Loucy (cell line): Measurements from ENCODE around the gene MAP4K3.
"Not testable (repeated sequence)": the region's sequence is repeated elsewhere in the genome, so short reads cannot be mapped to it uniquely, and the experiment has no call there.

Experiments used
- H2AFZ ChIP-seq: fragments of 200-600 bp; sonication (generic); 2 replicates; pipeline ENCODE4 v1.6.0; 2016; ENCODE audit warnings: antibody characterized with exemption, mild to moderate bottlenecking, low read length, moderate library complexity
- H3F3A ChIP-seq: fragments of 200-600 bp; 2 replicates; pipeline ENCODE4 v1.6.0; 2016; ENCODE audit warnings: antibody characterized with exemption, low read depth, mild to moderate bottlenecking
- H3K27me3 ChIP-seq: fragments of 200-600 bp; sonication (generic); 2 replicates; pipeline ENCODE4 v1.6.1; 2014; ENCODE audit warnings: low read length, mild to moderate bottlenecking; ENCODE audit not compliant: insufficient read depth, poor library complexity, severe bottlenecking
- H3K36me3 ChIP-seq: fragments of 200-600 bp; sonication (generic); 2 replicates; pipeline ENCODE4 v1.6.1; 2016; ENCODE audit warnings: low read length; ENCODE audit not compliant: insufficient read depth
- H3K4me1 ChIP-seq: fragments of 200-600 bp; sonication (generic); 2 replicates; pipeline ENCODE4 v1.5.1; 2014; ENCODE audit warnings: low read length, mild to moderate bottlenecking; ENCODE audit not compliant: insufficient read depth, poor library complexity, severe bottlenecking
- H3K4me2 ChIP-seq: fragments of 200-600 bp; sonication (generic); 2 replicates; pipeline ENCODE4 v1.6.0; 2014; ENCODE audit warnings: antibody characterized with exemption, low read length, low read depth, mild to moderate bottlenecking; ENCODE audit not compliant: poor library complexity, severe bottlenecking
- H3K4me3 ChIP-seq: fragments of 200-600 bp; sonication (generic); 2 replicates; pipeline ENCODE4 v1.5.1; 2014; ENCODE audit warnings: low read length, mild to moderate bottlenecking, mixed read lengths; ENCODE audit not compliant: poor library complexity, severe bottlenecking
- H3K79me2 ChIP-seq: fragments of 200-600 bp; sonication (generic); 2 replicates; pipeline ENCODE4 v1.6.1; 2014; ENCODE audit warnings: low read length; ENCODE audit not compliant: insufficient read depth
- H3K9ac ChIP-seq: fragments of 200-600 bp; sonication (generic); 2 replicates; pipeline ENCODE4 v1.6.0; 2014; ENCODE audit warnings: mild to moderate bottlenecking, low read depth, low read length, moderate library complexity; ENCODE audit not compliant: poor library complexity, severe bottlenecking
- H3K9me2 ChIP-seq: fragments of 200-600 bp; sonication (generic); replicated peaks from 2 replicates; pipeline ENCODE4 v1.6.1; 2016; ENCODE audit warnings: low read depth, low read length, mixed read lengths
- H3K9me3 ChIP-seq: fragments of 200-600 bp; sonication (generic); 2 replicates; pipeline ENCODE4 v1.6.1; 2014; ENCODE audit warnings: mild to moderate bottlenecking, antibody characterized with exemption, low read length, low read depth; ENCODE audit not compliant: insufficient read depth
- H4K20me1 ChIP-seq: fragments of 200-600 bp; sonication (generic); 2 replicates; pipeline ENCODE4 v1.6.0; 2014; ENCODE audit warnings: antibody characterized with exemption, low read length, mild to moderate bottlenecking; ENCODE audit not compliant: insufficient read depth, poor library complexity, severe bottlenecking
- EZH2phosphoT487 ChIP-seq: fragments of 200-600 bp; IDR thresholded peaks from 2 replicates; pipeline ENCODE4 v1.6.1; 2018; ENCODE audit warnings: antibody characterized with exemption, mild to moderate bottlenecking, moderate library complexity, borderline replicate concordance
- TF ChIP-seq, protein P1 (sequence below): fragments of 200-600 bp; sonication (generic); conservative IDR thresholded peaks from 2 replicates; pipeline ENCODE4 v1.5.1; 2014; ENCODE audit warnings: mild to moderate bottlenecking, antibody characterized with exemption, low read length

The MAP4K3 gene

DNA sequence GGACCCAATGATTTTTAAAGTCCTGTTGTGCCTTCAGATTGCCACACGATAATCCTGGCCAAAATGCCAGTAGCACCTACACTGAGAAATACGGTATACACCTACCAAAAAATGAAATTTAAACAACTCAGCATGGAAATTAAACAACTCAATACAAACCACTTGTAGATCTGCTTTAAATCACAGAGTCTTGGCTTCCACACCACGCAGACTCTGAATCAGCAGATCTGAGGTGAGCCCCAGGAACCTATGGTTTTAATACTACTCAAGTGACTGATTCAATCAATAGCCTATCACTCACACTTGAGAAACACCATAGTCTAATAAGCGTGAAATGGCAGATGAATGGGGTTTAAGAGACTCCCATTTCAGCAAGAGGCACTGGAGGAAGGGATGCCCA, 46.9 kb downstream of the MAP4K3 start:
- Histone ChIP-seq H3K9me3 (no peaks in the 10 kb centered on the region; the same call in 1 of the 2 replicates), H3K4me3 (no peak overlapping the region), H3K36me3 (no peaks in the 10 kb centered on the region), H3K79me2 (peaks cover 31% of the 10 kb centered on the region), H3F3A (no peaks in the 10 kb centered on the region), H3K9me2 (no peaks in the 10 kb centered on the region), H3K27me3 (no peaks in the 10 kb centered on the region), H3K4me1 (no peaks in the 10 kb centered on the region), H2AFZ (no peak overlapping the region), H4K20me1 (peaks cover 8% of the 10 kb centered on the region), H3K9ac (no peak overlapping the region), H3K4me2 (no peak overlapping the region)
- TF ChIP-seq, protein P1, sequence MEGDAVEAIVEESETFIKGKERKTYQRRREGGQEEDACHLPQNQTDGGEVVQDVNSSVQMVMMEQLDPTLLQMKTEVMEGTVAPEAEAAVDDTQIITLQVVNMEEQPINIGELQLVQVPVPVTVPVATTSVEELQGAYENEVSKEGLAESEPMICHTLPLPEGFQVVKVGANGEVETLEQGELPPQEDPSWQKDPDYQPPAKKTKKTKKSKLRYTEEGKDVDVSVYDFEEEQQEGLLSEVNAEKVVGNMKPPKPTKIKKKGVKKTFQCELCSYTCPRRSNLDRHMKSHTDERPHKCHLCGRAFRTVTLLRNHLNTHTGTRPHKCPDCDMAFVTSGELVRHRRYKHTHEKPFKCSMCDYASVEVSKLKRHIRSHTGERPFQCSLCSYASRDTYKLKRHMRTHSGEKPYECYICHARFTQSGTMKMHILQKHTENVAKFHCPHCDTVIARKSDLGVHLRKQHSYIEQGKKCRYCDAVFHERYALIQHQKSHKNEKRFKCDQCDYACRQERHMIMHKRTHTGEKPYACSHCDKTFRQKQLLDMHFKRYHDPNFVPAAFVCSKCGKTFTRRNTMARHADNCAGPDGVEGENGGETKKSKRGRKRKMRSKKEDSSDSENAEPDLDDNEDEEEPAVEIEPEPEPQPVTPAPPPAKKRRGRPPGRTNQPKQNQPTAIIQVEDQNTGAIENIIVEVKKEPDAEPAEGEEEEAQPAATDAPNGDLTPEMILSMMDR, result no peak
- TF ChIP-seq EZH2phosphoT487, result no peak

DNA sequence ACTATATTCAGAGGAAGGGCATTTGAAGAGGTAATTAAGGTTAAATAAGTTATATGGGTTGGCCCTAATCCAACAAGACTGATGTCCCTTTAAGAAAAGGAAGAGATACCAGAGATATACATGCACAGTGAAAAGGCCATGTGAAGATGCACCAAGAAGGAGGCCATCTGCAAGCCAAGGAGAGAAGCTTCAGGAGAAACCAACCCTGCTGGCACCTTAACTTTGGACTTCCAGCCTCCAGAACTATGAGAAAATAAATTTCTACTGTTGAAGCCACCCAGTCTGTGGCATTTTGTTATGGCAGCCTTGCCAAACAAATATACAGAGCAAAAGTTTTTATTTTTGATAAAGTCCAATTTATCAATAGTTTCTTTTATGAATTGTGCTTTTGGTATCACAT, 51.0 kb downstream of the MAP4K3 start:
- H3K4me3 ChIP-seq, result no peak overlapping the region
- no peaks in the 10 kb centered on the region for H3F3A ChIP-seq
- no peak overlapping the region for H3K9ac ChIP-seq
- no peaks in the 10 kb centered on the region; the same call in 1 of the 2 replicates for H3K9me3 ChIP-seq
- TF ChIP-seq, protein P1, result no peak
- TF ChIP-seq EZH2phosphoT487, result no peak
- H3K27me3 ChIP-seq, result no peaks in the 10 kb centered on the region
- no peaks in the 10 kb centered on the region for H3K36me3 ChIP-seq
- peaks cover 28% of the 10 kb centered on the region for H3K79me2 ChIP-seq
- no peaks in the 10 kb centered on the region for H3K4me1 ChIP-seq
- peaks cover 5% of the 10 kb centered on the region for H4K20me1 ChIP-seq
- H3K4me2 ChIP-seq, result no peak overlapping the region
- H3K9me2 ChIP-seq, result no peaks in the 10 kb centered on the region
- no peak overlapping the region for H2AFZ ChIP-seq

DNA sequence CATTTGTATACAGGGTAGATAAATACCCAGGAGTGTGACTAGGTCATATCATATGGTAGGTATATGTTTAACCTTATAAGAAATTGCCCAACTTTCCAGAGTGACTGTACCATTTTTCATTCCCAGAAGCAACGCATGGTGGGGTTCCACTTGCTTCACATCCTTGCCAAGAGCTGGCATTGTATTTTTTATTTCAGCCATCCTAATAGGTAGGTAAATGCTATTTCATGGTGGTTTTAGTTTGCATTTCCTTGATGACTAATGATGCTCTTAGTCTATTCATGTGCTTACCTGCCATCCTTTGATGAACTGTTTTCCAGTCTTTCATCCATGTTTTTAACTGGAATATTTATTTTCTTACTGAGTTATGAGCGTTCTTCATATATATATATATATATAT, 51.9 kb downstream of the MAP4K3 start:
- no peaks in the 10 kb centered on the region for H3F3A ChIP-seq
- H3K9me3 ChIP-seq, result no peaks in the 10 kb centered on the region; the same call in 1 of the 2 replicates
- no peak overlapping the region for H2AFZ ChIP-seq
- no peak overlapping the region for H3K4me3 ChIP-seq
- no peaks in the 10 kb centered on the region for H3K27me3 ChIP-seq
- H3K36me3 ChIP-seq, result no peaks in the 10 kb centered on the region
- TF ChIP-seq, protein P1, result no peak
- TF ChIP-seq EZH2phosphoT487, result no peak
- no peak overlapping the region for H3K4me2 ChIP-seq
- H3K9ac ChIP-seq, result no peak overlapping the region
- no peaks in the 10 kb centered on the region for H3K4me1 ChIP-seq
- no peaks in the 10 kb centered on the region for H3K9me2 ChIP-seq
- H3K79me2 ChIP-seq, result peaks cover 27% of the 10 kb centered on the region
- H4K20me1 ChIP-seq, result peaks cover 6% of the 10 kb centered on the region

DNA sequence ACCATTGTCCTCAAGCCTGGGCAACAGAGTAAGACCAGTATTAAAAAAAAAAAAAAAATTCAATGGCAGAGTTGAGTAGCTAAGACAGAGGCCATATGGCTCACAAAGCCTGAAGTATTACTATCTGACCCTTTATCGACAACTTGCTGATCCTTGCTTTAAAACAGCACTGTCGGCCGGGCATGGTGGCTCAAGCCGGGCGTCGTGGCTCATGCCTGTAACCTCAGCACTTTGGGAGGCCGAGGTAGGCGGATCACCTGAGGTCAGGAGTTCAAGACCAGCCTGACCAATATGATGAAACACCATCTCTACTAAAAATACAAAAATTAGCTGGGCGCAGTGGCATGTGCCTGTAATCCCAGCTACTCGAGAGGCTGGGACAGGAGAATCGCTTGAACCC, 53.0 kb downstream of the MAP4K3 start:
- H3K79me2 ChIP-seq, result peaks cover 19% of the 10 kb centered on the region
- not testable (repeated sequence) for H2AFZ ChIP-seq

More for the DNA sequence above, 53.0 kb downstream of the MAP4K3 start:
- not testable (repeated sequence) for H4K20me1 ChIP-seq, H3K9me3 ChIP-seq, H3K9me2 ChIP-seq, H3K4me1 ChIP-seq, H3K36me3 ChIP-seq, H3K9ac ChIP-seq, H3K4me3 ChIP-seq, H3K27me3 ChIP-seq, H3K4me2 ChIP-seq, H3F3A ChIP-seq
